Measurements from ENCODE around the gene JAKMIP3. TPM values are rescaled to one million over a fixed set of nuclear protein-coding genes. Genes with fewer than 3 reads are reported as not detected.

Gene JAKMIP3
- total RNA-seq, 1 experiment from 2014 or later, result 1.0 TPM

Other genes starting within 250 kb of the JAKMIP3 start
- 30.6 and 40.3 TPM in 2 replicates for gene PPP2R2D, start 164.9 kb upstream of the JAKMIP3 start, total RNA-seq (2014; rRNA removed)
- 197 and 225 TPM in 2 replicates for gene BNIP3, start 84.0 kb upstream of the JAKMIP3 start, total RNA-seq (2014; rRNA removed)
- gene DPYSL4, start 121.0 kb downstream of the JAKMIP3 start, total RNA-seq (2014; rRNA removed), result 10.2 and 10.9 TPM in 2 replicates
- 28.3 and 34.7 TPM in 2 replicates for gene STK32C, start 242.0 kb downstream of the JAKMIP3 start, total RNA-seq (2014; rRNA removed)

Data from PC-3 (cell line).